ENCODE results near the gene IL5. TPM values are rescaled to one million over a fixed set of nuclear protein-coding genes. Genes with fewer than 3 reads are reported as not detected.

The IL5 gene
- total and polyA plus RNA-seq, 2 donors (not counting 1 experiment from before 2014, with no cell fraction given), result not detected

GRCh38 chr5:132561601-132562000, 18.3 kb upstream of the IL5 start:
- Histone ChIP-seq H2AFZ (ENCODE audit: low read length) (no peak overlapping the region), H3K27ac (ENCODE audit: insufficient read depth, low read length) (no peak overlapping the region), H3K4me3 (replicated peaks in 1 of 4; ENCODE audit: control extremely low read depth in 1 of 4, insufficient read depth in 1 of 4, low read depth in 3 of 4, low read length in 4 of 4) (no peak overlapping the region)

GRCh38 chr5:132559383-132560060, 16.2 kb upstream of the IL5 start:
- Histone ChIP-seq H3K4me3 (replicated peaks in 1 of 4; ENCODE audit: control extremely low read depth in 1 of 4, insufficient read depth in 1 of 4, low read depth in 3 of 4, low read length in 4 of 4) (no peak overlapping the region), H3K27me3 (ENCODE audit: control insufficient read depth, insufficient read depth, low read length) (no peaks in the 10 kb centered on the region), H3K36me3 (ENCODE audit: control insufficient read depth, insufficient read depth, low read length) (peaks cover 2% of the 10 kb centered on the region), H3K79me2 (ENCODE audit: control insufficient read depth, insufficient read depth, low read length) (peaks cover 8% of the 10 kb centered on the region), H3K4me2 (ENCODE audit: extremely low read depth, insufficient read depth, low read length) (peak overlapping the region; percentile 44), H2AFZ (ENCODE audit: low read length) (no peak overlapping the region), H3K4me1 (ENCODE audit: control insufficient read depth, extremely low read depth, insufficient read depth, low read length) (peaks cover 2% of the 10 kb centered on the region), H4K20me1 (ENCODE audit: control insufficient read depth, extremely low read depth, insufficient read depth, low read length) (no peaks in the 10 kb centered on the region), H3K9me3 (ENCODE audit: control insufficient read depth, insufficient read depth, low read depth, low read length) (no peaks in the 10 kb centered on the region), H3K9ac (ENCODE audit: insufficient read depth, low read length) (no peak overlapping the region), H3K27ac (ENCODE audit: insufficient read depth, low read length) (no peak overlapping the region)
- no peak for DNase-seq (ENCODE audit: low read depth in 2 of 2)
- TF ChIP-seq EZH2 (IDR thresholded peaks at IDR 0.05; ENCODE audit: low read length, missing control alignments) (no peak), CTCF (conservative IDR thresholded peaks at IDR 0.05 in 1 of 2, IDR thresholded peaks at IDR 0.05 in 1 of 2; ENCODE audit: low read depth in 1 of 2, low read length in 2 of 2) (no peak)

More at GRCh38 chr5:132561601-132562000, 18.3 kb upstream of the IL5 start:
- peaks cover 2% of the 10 kb centered on the region for H3K36me3 ChIP-seq (ENCODE audit: control insufficient read depth, insufficient read depth, low read length)
- DNase-seq (ENCODE audit: low read depth in 2 of 2), result peak in 1 of 2 donors; percentile 38
- H3K27me3 ChIP-seq (ENCODE audit: control insufficient read depth, insufficient read depth, low read length), result no peaks in the 10 kb centered on the region
- H3K4me2 ChIP-seq (ENCODE audit: extremely low read depth, insufficient read depth, low read length), result no peak overlapping the region
- peaks cover 8% of the 10 kb centered on the region for H3K79me2 ChIP-seq (ENCODE audit: control insufficient read depth, insufficient read depth, low read length)
- no peaks in the 10 kb centered on the region for H4K20me1 ChIP-seq (ENCODE audit: control insufficient read depth, extremely low read depth, insufficient read depth, low read length)
- TF ChIP-seq EZH2 (IDR thresholded peaks at IDR 0.05; ENCODE audit: low read length, missing control alignments), result no peak
- TF ChIP-seq CTCF (conservative IDR thresholded peaks at IDR 0.05 in 1 of 2, IDR thresholded peaks at IDR 0.05 in 1 of 2; ENCODE audit: low read depth in 1 of 2, low read length in 2 of 2), result no peak
- H3K9me3 ChIP-seq (ENCODE audit: control insufficient read depth, insufficient read depth, low read depth, low read length), result no peaks in the 10 kb centered on the region
- H3K9ac ChIP-seq (ENCODE audit: insufficient read depth, low read length), result no peak overlapping the region
- peaks cover 2% of the 10 kb centered on the region for H3K4me1 ChIP-seq (ENCODE audit: control insufficient read depth, extremely low read depth, insufficient read depth, low read length)

GRCh38 chr5:132557478-132558172, 14.3 kb upstream of the IL5 start:
- Histone ChIP-seq H4K20me1 (ENCODE audit: control insufficient read depth, extremely low read depth, insufficient read depth, low read length) (no peaks in the 10 kb centered on the region), H3K27ac (ENCODE audit: insufficient read depth, low read length) (peak overlapping the region; percentile 87), H3K9ac (ENCODE audit: insufficient read depth, low read length) (peak overlapping the region; percentile 78), H3K27me3 (ENCODE audit: control insufficient read depth, insufficient read depth, low read length) (no peaks in the 10 kb centered on the region), H2AFZ (ENCODE audit: low read length) (peak overlapping the region; percentile 94), H3K79me2 (ENCODE audit: control insufficient read depth, insufficient read depth, low read length) (peaks cover 8% of the 10 kb centered on the region), H3K4me3 (replicated peaks in 1 of 4; ENCODE audit: control extremely low read depth in 1 of 4, insufficient read depth in 1 of 4, low read depth in 3 of 4, low read length in 4 of 4) (peak overlapping the region; percentile 65 to 93 (median 74)), H3K4me1 (ENCODE audit: control insufficient read depth, extremely low read depth, insufficient read depth, low read length) (peaks cover 2% of the 10 kb centered on the region), H3K9me3 (ENCODE audit: control insufficient read depth, insufficient read depth, low read depth, low read length) (no peaks in the 10 kb centered on the region), H3K36me3 (ENCODE audit: control insufficient read depth, insufficient read depth, low read length) (peaks cover 2% of the 10 kb centered on the region), H3K4me2 (ENCODE audit: extremely low read depth, insufficient read depth, low read length) (peak overlapping the region; percentile 82)
- peak; percentile 41 to 44 for DNase-seq (ENCODE audit: low read depth in 2 of 2)
- no peak for TF ChIP-seq CTCF (conservative IDR thresholded peaks at IDR 0.05 in 1 of 2, IDR thresholded peaks at IDR 0.05 in 1 of 2; ENCODE audit: low read depth in 1 of 2, low read length in 2 of 2)
- TF ChIP-seq EZH2 (IDR thresholded peaks at IDR 0.05; ENCODE audit: low read length, missing control alignments), result no peak

Data from fibroblast of lung (primary cell).